ENCODE data around the gene KDM2A. TPM values are rescaled to one million over a fixed set of nuclear protein-coding genes. Genes with fewer than 3 reads are reported as not detected.

KDM2A gene
- total RNA-seq, 1 experiment from 2014 or later, result 120 TPM

- Histone ChIP-seq H2AFZ (no peak overlapping the region), H3K27me3 (ENCODE audit: insufficient read depth, low read depth) (no peaks in the 10 kb centered on the region), H3K4me3 (no peak overlapping the region), H4K20me1 (ENCODE audit: insufficient read depth) (peaks cover 37% of the 10 kb centered on the region), H3F3A (ENCODE audit: insufficient read depth, low read depth) (peaks cover 5% of the 10 kb centered on the region; the same call in 1 of the 2 replicates), H3K9me3 (ENCODE audit: insufficient read depth, low read depth) (no peaks in the 10 kb centered on the region), H3K4me2 (no peak overlapping the region), H3K79me2 (ENCODE audit: low read depth) (peaks cover 39% of the 10 kb centered on the region), H3K27ac (no peak overlapping the region), H3K9me2 (ENCODE audit: insufficient read depth) (no peaks in the 10 kb centered on the region), H3K4me1 (replicated peaks; ENCODE audit: insufficient read depth) (no peaks in the 10 kb centered on the region), H3K36me3 (ENCODE audit: low read depth) (peaks cover 8% of the 10 kb centered on the region; the same call in 1 of the 2 replicates)
- ChIA-PET POLR2A (ENCODE audit: unreplicated experiment) (no interaction called here), CTCF (no interaction called here)
- no peak for DNase-seq
- BruUV-seq (replicated peaks), result no TSS peak
- TF ChIP-seq CTCF (conservative IDR thresholded peaks at IDR 0.05) (no peak), EZH2 (IDR thresholded peaks at IDR 0.05; ENCODE audit: low read depth) (no peak)
- intact Hi-C loops (cut with micrococcal nuclease; ENCODE audit: unreplicated experiment), result no loop called here
Observed at GRCh38 chr11:67278135-67278938, 159.3 kb downstream of the KDM2A start.

- Histone ChIP-seq H3K27ac (no peak overlapping the region), H3K4me1 (replicated peaks; ENCODE audit: insufficient read depth) (no peaks in the 10 kb centered on the region), H3K9me3 (ENCODE audit: insufficient read depth, low read depth) (no peaks in the 10 kb centered on the region), H3K27me3 (ENCODE audit: insufficient read depth, low read depth) (no peaks in the 10 kb centered on the region), H3K79me2 (ENCODE audit: low read depth) (peaks cover 32% of the 10 kb centered on the region), H3K9me2 (ENCODE audit: insufficient read depth) (no peaks in the 10 kb centered on the region), H4K20me1 (ENCODE audit: insufficient read depth) (peaks cover 30% of the 10 kb centered on the region), H3K4me3 (no peak overlapping the region), H2AFZ (no peak overlapping the region), H3K4me2 (no peak overlapping the region), H3K36me3 (ENCODE audit: low read depth) (peaks cover 8% of the 10 kb centered on the region; the same call in 1 of the 2 replicates), H3F3A (ENCODE audit: insufficient read depth, low read depth) (peaks cover 5% of the 10 kb centered on the region; the same call in 1 of the 2 replicates)
- POLR2A ChIA-PET (ENCODE audit: unreplicated experiment), result interaction anchor here (0.6 kb wide), 1 partner anchor 214 kb away, joined by 14 read pairs; no protein-coding TSS in a partner anchor
- DNase-seq, result no peak
- no TSS peak for BruUV-seq (replicated peaks)
- CTCF ChIA-PET, result no interaction called here
- intact Hi-C loops (cut with micrococcal nuclease; ENCODE audit: unreplicated experiment), result no loop called here
- no peak for TF ChIP-seq CTCF (conservative IDR thresholded peaks at IDR 0.05)
Observed at GRCh38 chr11:67278939-67279588, 160.0 kb downstream of the KDM2A start.

GRCh38 chr11:67279589-67280340, 160.7 kb downstream of the KDM2A start:
- H2AFZ ChIP-seq, result no peak overlapping the region
- no peak for DNase-seq
- peaks cover 26% of the 10 kb centered on the region for H3K79me2 ChIP-seq (ENCODE audit: low read depth)
- BruUV-seq (replicated peaks), result no TSS peak
- ChIA-PET CTCF (no interaction called here), POLR2A (ENCODE audit: unreplicated experiment) (interaction anchor here (0.6 kb wide), 1 partner anchor 215 kb away, joined by 14 read pairs; no protein-coding TSS in a partner anchor)
- peaks cover 5% of the 10 kb centered on the region; the same call in 1 of the 2 replicates for H3F3A ChIP-seq (ENCODE audit: insufficient read depth, low read depth)
- no peak overlapping the region for H3K4me2 ChIP-seq
- peaks cover 25% of the 10 kb centered on the region for H4K20me1 ChIP-seq (ENCODE audit: insufficient read depth)
- no peak overlapping the region for H3K27ac ChIP-seq
- H3K9me2 ChIP-seq (ENCODE audit: insufficient read depth), result no peaks in the 10 kb centered on the region
- no peak overlapping the region for H3K4me3 ChIP-seq
- H3K4me1 ChIP-seq (replicated peaks; ENCODE audit: insufficient read depth), result no peaks in the 10 kb centered on the region
- no peaks in the 10 kb centered on the region for H3K9me3 ChIP-seq (ENCODE audit: insufficient read depth, low read depth)
- H3K27me3 ChIP-seq (ENCODE audit: insufficient read depth, low read depth), result no peaks in the 10 kb centered on the region
- intact Hi-C loops (cut with micrococcal nuclease; ENCODE audit: unreplicated experiment), result no loop called here
- TF ChIP-seq CTCF (conservative IDR thresholded peaks at IDR 0.05) (no peak), EZH2 (IDR thresholded peaks at IDR 0.05; ENCODE audit: low read depth) (no peak)
- peaks cover 7% of the 10 kb centered on the region; the same call in 1 of the 2 replicates for H3K36me3 ChIP-seq (ENCODE audit: low read depth)
